Measurements from ENCODE around the gene LRRC4.

GRCh38 chr7:128027485-128027980, 3.7 kb downstream of the LRRC4 start:
- TF ChIP-seq CTCF (IDR thresholded peaks at IDR 0.05; ENCODE audit: extremely low read depth in 1 of 2, insufficient read depth in 1 of 2, low read depth in 1 of 2, low read length in 2 of 2) (no peak), POLR2AphosphoS5 (IDR thresholded peaks at IDR 0.05; ENCODE audit: insufficient read depth, low read depth, low read length) (no peak), POLR2A (IDR thresholded peaks at IDR 0.05; ENCODE audit: low read depth, low read length) (no peak), EZH2 (IDR thresholded peaks at IDR 0.05; ENCODE audit: borderline replicate concordance, low read depth, low read length, severe bottlenecking) (no peak)
